Parathyroid adenoma (tissue), 2 donors: ENCODE data around the gene MCHR1.

Experiments used
- H2AFZ ChIP-seq: fragments of 300-600 bp; sonication (generic); one replicate; pipeline ENCODE4 v1.7.0; 2017; ENCODE audit warnings: antibody characterized with exemption, mild to moderate bottlenecking
- H3K27ac ChIP-seq: fragments of 300-600 bp; sonication (generic); one replicate; pipeline ENCODE4 v1.7.0; 2017
- H3K27me3 ChIP-seq: fragments of 300-600 bp; sonication (generic); one replicate; pipeline ENCODE4 v1.7.0; 2017; ENCODE audit warnings: low read length; ENCODE audit not compliant: control insufficient read depth, insufficient read depth
- H3K36me3 ChIP-seq: fragments of 300-600 bp; sonication (generic); one replicate; pipeline ENCODE4 v1.7.0; 2017; ENCODE audit warnings: low read length; ENCODE audit not compliant: control insufficient read depth, insufficient read depth
- H3K4me1 ChIP-seq: fragments of 300-600 bp; sonication (generic); one replicate; pipeline ENCODE4 v1.7.0; 2017; ENCODE audit warnings: control low read depth
- H3K4me2 ChIP-seq: fragments of 300-600 bp; sonication (generic); one replicate; pipeline ENCODE4 v1.7.0; 2017; ENCODE audit warnings: low read length
- H3K4me3 ChIP-seq: fragments of 300-600 bp; sonication (generic); one replicate; pipeline ENCODE4 v1.7.0; 2017; ENCODE audit warnings: low read depth, low read length
- H3K79me2 ChIP-seq: fragments of 300-600 bp; sonication (generic); one replicate; pipeline ENCODE4 v1.7.0; 2017; ENCODE audit warnings: control low read depth
- H3K9ac ChIP-seq: fragments of 300-600 bp; sonication (generic); one replicate; pipeline ENCODE4 v1.7.0; 2017; ENCODE audit warnings: mild to moderate bottlenecking
- H3K9me3 ChIP-seq: fragments of 300-600 bp; sonication (generic); one replicate; pipeline ENCODE4 v1.7.0; 2017; ENCODE audit warnings: low read length; ENCODE audit not compliant: control insufficient read depth
- TF ChIP-seq, protein P1 (sequence below): fragments of 300-600 bp; sonication (generic); IDR thresholded peaks from one replicate; pipeline ENCODE4 v1.7.0; 2017; ENCODE audit warnings: antibody characterized with exemption, mild to moderate bottlenecking
- donor health status: primary hyperparathyroidism.

The MCHR1 gene

DNA sequence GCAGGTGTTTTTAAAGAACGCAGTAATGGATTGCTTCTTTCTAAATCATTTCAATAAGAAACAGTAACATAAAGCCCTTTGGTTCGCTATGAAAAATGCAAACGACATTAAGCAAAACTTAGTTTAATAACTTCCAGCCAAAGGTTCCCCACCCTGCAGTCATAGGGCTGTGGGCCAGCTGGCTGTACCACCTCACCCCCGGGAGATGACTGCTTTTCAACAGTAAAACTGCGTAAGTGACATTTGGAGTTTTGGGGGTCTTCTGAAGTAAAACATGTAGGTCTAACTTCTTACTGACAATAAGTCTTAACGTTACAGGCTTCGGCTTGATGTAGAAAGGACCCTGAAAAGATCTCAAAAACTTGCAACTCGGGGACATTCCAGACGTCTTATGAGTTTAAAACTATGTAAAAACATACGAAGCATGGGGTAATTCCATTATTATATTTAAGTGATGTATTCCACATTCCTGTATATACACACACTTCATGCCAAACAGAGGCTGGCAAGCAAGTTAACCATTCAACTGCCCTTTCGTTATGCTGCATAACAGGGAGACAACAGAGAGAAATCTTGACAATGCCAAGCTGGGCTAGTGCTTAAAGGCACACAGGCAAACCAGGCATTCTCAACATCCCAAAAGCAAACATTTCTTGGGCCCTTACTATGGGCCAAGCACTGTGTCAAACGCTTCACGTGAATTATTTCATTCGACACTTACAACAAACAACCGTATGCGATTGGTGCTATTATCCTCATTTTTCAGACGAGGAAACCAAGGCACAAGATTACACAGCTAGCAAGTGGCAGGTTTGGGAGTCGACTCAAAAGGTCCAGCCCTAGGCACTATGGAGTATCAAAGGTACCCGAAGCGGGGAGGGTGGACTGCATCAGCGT, 44.0 kb upstream of the MCHR1 start:
- Histone ChIP-seq H3K4me1 (peaks cover 4% of the 10 kb centered on the region), H3K27ac (no peak overlapping the region), H3K9ac (no peak overlapping the region), H3K27me3 (no peaks in the 10 kb centered on the region), H3K36me3 (no peaks in the 10 kb centered on the region), H3K79me2 (peaks cover 18% of the 10 kb centered on the region), H3K9me3 (no peaks in the 10 kb centered on the region), H3K4me2 (peak overlapping the region; percentile 74), H3K4me3 (peak overlapping the region; percentile 75), H2AFZ (peak overlapping the region; percentile 72)
- TF ChIP-seq, protein P1, sequence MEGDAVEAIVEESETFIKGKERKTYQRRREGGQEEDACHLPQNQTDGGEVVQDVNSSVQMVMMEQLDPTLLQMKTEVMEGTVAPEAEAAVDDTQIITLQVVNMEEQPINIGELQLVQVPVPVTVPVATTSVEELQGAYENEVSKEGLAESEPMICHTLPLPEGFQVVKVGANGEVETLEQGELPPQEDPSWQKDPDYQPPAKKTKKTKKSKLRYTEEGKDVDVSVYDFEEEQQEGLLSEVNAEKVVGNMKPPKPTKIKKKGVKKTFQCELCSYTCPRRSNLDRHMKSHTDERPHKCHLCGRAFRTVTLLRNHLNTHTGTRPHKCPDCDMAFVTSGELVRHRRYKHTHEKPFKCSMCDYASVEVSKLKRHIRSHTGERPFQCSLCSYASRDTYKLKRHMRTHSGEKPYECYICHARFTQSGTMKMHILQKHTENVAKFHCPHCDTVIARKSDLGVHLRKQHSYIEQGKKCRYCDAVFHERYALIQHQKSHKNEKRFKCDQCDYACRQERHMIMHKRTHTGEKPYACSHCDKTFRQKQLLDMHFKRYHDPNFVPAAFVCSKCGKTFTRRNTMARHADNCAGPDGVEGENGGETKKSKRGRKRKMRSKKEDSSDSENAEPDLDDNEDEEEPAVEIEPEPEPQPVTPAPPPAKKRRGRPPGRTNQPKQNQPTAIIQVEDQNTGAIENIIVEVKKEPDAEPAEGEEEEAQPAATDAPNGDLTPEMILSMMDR, result no peak

DNA sequence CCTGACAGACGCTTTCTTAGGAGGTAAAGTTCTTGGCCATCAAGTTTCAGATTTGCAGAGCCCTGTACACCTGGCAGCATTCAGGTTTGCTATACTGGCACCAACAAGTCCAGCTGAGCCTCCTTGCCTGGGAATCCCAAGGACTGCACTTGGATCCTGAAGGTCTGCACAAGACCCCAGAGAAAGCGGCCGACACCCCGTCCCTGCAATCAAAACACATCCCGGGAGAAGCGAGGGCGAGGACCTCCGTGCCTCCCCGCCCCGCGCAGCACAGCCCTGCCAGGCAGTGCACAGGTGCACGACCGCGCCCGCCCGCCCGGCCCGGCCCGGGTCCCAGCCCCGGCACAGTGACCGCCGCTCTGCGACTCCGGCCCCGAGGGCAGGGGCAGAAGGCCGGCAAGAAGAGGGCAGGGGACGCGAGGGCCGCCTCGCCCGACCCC, 43.3 kb upstream of the MCHR1 start:
- Histone ChIP-seq H3K9ac (no peak overlapping the region), H2AFZ (peak overlapping the region; percentile 72), H3K27ac (peak overlapping the region; percentile 79), H3K4me1 (peaks cover 4% of the 10 kb centered on the region), H3K9me3 (no peaks in the 10 kb centered on the region), H3K79me2 (peaks cover 16% of the 10 kb centered on the region), H3K36me3 (no peaks in the 10 kb centered on the region), H3K27me3 (no peaks in the 10 kb centered on the region), H3K4me2 (peak overlapping the region; percentile 74), H3K4me3 (peak overlapping the region; percentile 75)
- TF ChIP-seq, protein P1, result no peak

DNA sequence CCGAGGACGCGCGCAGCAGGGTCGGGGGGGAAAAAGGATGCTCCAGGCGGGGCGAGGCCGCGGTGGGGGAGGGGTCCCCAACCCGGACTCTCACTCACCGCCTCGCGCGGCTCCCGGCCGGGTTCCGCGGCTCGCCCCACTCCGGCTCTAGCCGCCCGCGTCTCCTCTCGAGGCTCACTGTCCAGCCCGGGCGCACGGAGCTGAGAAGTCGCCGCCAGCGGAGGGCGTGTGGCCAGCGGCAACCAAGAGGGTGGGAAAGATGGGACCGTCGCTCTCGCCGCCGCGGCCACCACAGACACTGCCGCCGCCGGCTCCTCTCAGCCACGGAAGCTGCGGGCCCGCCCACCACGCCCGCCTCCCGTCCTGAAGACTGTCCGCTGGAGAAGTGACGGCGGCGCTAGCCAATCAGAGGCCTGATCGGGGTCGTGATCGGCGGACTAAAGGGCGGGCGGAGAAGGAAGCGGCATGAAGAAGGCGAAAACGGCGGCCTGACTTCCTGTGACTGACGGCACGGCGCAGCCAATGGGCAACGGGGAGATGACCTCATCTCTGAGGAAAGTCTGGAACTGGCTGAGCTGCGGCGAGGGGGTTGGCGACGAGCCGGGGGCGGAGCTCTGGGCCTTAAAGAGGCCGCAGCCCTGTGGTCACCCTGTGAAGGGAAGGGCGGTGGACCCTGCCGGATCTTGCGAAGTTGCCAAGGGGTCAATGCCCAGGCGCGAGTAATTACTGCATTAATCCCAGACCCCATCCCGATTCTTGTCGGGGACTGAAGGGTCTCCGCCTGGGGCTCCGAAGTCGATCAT, 42.7 kb upstream of the MCHR1 start, which contains the start of gene MRTFA:
MRTFA (minus strand) TSS at position 340 of the 803 bp plus-strand sequence.
- H3K9ac ChIP-seq, result peak within 1 kb of the TSS; percentile 3
- H3K27me3 ChIP-seq, result no peaks in the 10 kb centered on the region
- H2AFZ ChIP-seq, result peak within 1 kb of the TSS; percentile 98
- TF ChIP-seq, protein P1, result peak; percentile 8
- peaks cover 16% of the 10 kb centered on the region for H3K79me2 ChIP-seq
- peak within 1 kb of the TSS; percentile 75 for H3K4me3 ChIP-seq
- H3K36me3 ChIP-seq, result no peaks in the 10 kb centered on the region
- peak within 1 kb of the TSS; percentile 79 for H3K27ac ChIP-seq
- H3K9me3 ChIP-seq, result no peaks in the 10 kb centered on the region
- peaks cover 4% of the 10 kb centered on the region for H3K4me1 ChIP-seq
- peak within 1 kb of the TSS; percentile 99 for H3K4me2 ChIP-seq

DNA sequence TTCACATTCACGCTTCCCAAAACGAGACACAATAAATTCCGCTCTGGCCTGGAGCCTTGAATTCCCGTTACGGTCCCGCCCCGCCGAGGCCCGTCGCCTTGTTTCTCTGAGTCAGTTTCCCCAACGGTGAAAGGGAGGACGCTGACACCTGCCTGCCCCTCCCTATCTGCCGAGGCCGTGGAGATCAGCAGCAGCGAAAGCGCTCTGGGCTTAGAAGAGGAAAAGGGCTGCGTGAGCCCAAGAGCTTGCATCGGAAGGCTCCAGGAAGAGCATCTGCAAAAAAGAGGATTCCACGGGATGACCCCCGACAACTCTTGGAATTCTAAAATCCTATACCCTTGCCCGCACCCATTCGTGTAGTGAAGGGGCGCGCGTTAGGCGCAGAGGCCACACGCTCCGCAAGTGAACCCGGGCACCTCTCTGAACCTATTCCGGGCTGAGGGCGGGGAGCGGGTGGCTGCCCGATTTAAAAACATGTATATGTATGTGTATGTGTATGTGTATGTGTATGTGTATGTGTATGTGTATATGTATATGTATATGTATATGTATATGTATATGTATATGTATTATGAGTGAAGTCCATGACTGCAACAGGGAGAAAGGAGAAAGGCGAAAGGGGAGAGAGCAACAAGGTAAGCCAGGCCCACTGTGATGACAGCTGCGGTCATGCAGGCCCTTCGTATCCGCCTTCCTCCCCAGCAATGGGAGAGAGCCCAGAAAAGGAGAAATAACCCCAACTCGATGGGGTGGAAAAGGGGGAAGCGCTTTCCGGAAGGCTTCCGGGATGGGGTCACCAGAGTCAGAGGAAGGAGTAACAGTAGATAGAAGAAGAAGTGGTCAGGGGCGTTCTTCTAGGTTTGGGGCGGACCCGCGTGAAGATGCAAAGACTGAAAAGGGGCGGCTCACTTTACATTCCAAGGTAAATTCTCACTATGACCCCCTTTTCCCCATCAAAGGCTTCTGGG, 41.8 kb upstream of the MCHR1 start:
- H3K4me2 ChIP-seq, result peak overlapping the region; percentile 99
- H3K36me3 ChIP-seq, result no peaks in the 10 kb centered on the region
- H3K27me3 ChIP-seq, result no peaks in the 10 kb centered on the region
- peak overlapping the region; percentile 98 for H2AFZ ChIP-seq
- no peaks in the 10 kb centered on the region for H3K9me3 ChIP-seq
- H3K27ac ChIP-seq, result peak overlapping the region; percentile 79
- H3K79me2 ChIP-seq, result peaks cover 12% of the 10 kb centered on the region
- TF ChIP-seq, protein P1, result no peak
- H3K9ac ChIP-seq, result peak overlapping the region; percentile 3
- peaks cover 4% of the 10 kb centered on the region for H3K4me1 ChIP-seq
- H3K4me3 ChIP-seq, result peak overlapping the region; percentile 75
